NCI-H1436 treated with DMSO at 0.1 percent for 48 hours (cell line): Measurements from ENCODE around the gene GSTCD.
"Not testable (repeated sequence)": the region's sequence is repeated elsewhere in the genome, so short reads cannot be mapped to it uniquely, and the experiment has no call there.

Source experiments
- DNase-seq: peaks from one replicate; lab custom pipeline; 2025; lab: John Stamatoyannopoulos, UW

The GSTCD gene

GRCh38 chr4:105714932-105715331 is 6.3 kb downstream of the GSTCD start:
- DNase-seq, result no peak

- DNase-seq, result no peak
Observed at GRCh38 chr4:105715692-105716278, 7.2 kb downstream of the GSTCD start.

DNA sequence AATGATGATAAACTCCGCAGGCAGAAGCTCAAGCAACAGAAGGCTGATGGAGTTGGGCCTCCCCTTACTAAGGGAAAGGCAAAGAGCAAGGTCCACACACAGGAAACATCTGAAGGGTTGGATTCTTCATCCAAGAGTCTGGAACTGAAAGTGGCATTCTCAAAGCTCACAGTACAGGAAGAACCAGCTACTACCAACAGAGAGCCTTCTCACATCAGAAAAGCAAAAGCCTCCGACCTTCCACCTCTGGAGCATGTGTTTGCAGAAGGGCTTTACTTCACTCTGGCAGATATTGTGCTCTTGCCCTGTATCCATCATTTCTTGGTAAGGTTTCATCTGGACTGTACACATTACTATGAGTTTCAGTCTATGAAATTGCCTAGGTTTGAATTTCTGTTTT is 10.6 kb downstream of the GSTCD start:
- no peak for DNase-seq

GRCh38 chr4:105725623-105726022 is 17.0 kb downstream of the GSTCD start:
- no peak for DNase-seq

GRCh38 chr4:105729895-105730294 is 21.3 kb downstream of the GSTCD start:
- not testable (repeated sequence) for DNase-seq

GRCh38 chr4:105735217-105735616 is 26.6 kb downstream of the GSTCD start:
- not testable (repeated sequence) for DNase-seq

- no peak for DNase-seq
Observed at GRCh38 chr4:105741548-105741947, 33.0 kb downstream of the GSTCD start.

DNA sequence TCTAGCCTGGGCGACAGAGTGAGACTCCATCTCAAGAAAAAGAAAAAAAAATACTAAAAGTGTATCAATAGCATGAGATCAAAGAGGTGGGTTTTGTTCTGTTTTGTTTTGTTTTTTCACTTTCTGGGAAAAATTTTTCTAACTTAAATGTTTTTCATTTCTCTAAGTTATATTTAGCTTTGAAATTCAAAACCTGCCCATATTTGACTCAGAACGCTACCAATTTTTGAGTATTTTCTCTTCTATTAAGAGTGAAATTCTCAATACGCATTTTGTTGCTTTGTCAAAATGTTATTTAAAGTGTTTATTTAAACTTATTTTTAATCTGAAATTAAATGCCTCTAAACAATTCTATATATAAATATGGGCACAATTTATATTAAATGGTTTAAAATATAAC is 39.6 kb downstream of the GSTCD start:
- DNase-seq, result no peak

DNA sequence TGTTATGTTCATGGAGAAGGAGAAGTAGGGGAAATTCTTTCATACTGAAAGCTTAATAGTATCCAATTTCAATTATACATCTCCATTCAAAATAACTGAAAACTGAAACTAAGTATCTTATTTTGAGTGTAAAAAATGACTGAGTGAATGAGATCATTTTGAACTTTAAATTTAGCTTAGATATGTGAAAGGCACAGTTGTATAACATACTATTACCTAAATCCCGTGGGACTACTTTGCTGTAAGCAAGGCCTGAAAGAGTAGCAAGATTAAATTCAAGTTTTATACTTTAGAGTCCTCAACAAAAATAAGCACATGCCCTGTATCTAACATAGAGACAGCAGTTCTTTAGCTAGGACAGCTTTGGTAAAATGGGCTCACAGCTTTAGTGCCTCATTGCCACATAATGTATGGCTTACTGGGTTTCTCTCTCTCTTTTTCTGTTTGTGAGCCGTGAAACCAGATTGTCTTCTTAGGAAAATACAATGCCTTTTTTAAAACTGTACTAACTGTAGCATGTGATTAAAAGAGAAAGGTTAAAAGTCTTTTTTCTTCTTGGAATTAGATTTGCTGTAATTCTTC is 43.2 kb downstream of the GSTCD start:
- no peak for DNase-seq

DNA sequence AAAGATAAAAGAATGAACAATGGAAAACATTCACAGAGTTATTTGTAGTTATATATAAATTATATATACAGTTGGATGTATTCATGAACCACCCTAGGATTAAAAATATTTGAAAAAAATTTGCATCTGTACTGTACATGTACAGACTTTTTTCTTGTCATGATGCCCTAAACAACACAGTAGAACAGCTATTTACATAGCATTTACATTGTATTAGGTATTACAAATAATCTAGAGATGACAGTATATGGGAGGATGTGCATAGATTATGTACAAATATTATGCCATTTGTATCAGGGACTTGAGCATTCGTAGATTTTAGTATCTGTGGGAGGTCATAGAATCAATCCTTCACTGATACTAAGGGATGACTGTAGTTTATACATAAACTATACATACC is 44.8 kb downstream of the GSTCD start:
- no peak for DNase-seq

DNA sequence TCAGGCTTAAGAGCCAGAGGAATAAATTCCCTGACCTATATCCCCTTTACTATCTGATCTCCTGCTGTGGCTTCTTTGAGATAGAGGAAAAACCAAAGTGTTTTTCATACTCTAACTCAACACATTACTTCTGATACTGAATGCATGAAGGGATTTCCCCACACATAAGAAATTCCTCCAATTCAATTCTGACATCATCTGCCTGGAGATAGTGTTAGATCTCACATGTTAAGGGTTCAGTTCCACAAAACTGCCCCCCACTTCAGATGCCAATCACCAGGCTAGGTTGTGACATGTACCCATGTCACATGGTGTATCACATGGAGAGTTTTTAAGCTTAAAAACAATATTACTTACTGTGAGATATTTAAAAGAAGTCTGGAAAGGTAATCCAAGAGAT is 46.8 kb downstream of the GSTCD start:
- no peak for DNase-seq

GRCh38 chr4:105758958-105759357 is 50.4 kb downstream of the GSTCD start:
- no peak for DNase-seq

DNA sequence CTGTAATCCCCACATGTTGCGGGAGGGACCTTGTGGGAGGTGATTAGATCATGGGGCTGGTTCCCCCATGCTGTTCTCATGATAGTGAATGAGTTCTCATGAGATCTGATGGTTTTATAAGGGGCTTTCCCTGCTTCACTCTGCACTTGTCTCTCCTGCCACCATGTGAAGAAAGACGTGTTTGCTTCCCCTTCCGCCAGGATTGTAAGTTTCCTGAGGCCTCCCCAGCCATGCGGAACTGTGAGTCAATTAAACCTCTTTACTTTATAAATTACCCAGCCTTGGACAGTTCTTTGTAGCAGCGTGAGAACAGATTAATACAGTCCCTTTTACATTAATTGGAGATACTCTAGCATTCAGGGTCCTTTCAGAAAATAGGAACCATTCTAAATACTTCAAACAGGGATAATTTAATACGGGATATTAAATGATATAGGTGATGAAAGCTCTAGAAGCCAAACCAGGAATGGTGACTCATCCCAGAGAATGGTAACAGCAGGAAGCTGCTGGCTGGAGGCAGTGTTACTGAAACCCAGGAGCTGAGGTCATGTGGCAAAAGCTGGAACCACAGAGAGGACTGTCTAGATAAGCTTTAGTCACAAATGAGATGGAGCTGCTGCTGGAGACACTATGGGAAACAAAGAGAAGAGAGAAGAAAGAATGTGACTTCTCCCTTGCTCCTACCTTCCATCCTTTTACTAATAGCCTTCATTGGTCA is 57.3 kb downstream of the GSTCD start:
- no peak for DNase-seq

DNA sequence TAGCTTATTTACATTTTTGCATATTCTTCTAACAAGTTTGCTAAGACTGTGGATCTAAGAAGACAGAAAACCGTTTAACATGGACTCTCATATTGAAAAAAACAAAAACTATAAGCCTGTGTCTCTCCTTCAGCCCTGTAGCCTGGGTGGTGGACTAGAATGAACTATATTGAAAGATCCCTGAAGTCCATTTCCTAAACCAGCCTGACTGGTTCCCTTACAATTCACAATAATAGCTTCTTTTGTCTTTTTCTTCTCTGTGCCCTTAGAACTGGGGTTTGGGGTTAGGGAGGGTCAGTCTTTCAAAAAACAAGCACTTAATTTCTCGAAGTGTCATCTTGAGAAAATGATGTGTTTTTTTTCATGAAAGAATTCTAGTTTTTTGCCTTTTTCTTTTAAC is 59.0 kb downstream of the GSTCD start:
- no peak for DNase-seq

GRCh38 chr4:105770524-105770923 is 61.9 kb downstream of the GSTCD start:
- DNase-seq, result not testable (repeated sequence)

DNA sequence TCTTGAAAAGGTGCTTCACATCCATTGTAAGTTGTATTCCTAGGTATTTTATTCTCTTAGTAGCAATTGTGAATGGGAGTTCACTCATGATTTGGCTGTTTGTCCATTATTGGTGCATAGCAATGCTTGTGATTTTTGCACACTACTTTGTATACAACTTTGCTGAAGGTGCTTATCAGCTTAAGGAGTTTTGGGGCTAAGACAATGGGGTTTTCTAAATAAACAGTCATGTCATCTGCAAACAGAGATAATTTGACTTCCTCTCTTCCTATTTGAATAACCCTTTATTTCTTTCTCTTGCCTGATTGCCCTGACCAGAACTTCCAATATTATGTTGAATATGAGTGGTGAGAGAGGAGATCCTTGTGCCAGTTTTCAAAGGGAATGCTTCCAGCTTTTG is 63.5 kb downstream of the GSTCD start:
- DNase-seq, result not testable (repeated sequence)

DNA sequence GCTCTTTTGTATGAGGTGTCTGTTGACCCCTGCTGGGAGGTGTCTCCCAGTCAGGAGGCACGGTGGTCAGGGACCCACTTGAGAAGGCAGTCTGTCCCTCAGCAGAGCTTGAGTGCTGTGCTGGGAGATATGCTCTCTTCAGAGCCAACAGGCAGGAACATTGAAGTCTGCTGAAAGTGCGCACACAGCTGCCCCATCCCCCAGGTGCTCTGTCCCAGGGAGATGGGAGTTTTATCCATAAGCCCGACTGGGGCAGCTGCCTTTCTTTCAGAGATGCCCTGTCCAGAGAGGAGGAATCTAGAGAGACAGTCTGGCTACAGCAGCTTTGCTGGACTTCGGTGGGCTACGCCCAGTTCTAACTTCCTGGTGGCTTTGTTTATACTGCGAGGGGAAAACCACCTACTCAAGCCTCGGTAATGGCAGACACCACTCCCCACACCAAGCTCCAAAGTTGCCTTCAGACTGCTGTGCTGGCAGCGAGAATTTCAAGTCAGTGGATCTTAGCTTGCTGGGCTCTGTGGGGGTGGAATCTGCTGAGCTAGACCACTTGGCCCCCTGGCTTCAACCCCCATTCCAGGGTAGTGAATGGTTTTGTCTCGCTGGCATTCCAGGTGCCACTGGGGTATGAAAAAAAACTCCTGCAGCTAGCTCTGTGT is 67.3 kb downstream of the GSTCD start:
- not testable (repeated sequence) for DNase-seq

DNA sequence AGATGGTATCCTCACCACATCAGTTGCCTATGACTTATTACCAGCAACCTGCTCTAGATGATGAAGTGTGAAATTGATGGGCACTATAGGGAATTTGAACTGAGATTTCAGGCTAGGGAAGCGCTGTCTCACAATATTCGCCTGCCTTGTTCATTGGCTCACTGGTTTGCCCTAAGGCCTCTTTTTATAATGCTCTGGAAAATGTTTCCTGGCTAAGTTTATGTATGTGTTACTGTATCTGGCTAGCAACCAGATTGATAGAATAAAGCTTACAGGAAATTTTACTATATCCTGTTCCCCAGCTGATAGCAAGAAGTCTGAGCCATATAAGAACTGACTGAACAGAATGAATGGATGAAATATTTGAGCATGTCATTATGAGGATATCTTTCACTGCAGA is 71.6 kb downstream of the GSTCD start:
- DNase-seq, result no peak

DNA sequence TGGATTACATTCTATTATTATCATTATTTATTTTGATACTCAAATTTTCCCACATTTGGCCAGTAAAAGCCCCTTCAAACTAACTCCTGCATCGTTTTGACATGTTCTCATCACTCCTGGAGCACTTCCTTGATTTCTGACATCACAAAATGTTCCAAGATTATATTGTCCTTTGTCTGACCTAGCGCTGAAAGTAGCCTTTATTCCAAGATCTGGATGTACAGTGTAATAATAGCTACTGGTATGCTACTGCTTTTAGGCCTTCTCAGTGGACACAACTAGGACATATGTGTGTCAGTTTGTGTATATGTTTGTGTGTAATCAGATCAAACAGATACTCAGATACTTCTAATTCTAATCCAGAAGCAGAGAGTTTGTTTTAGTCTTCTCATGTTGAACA is 76.2 kb downstream of the GSTCD start:
- no peak for DNase-seq

DNA sequence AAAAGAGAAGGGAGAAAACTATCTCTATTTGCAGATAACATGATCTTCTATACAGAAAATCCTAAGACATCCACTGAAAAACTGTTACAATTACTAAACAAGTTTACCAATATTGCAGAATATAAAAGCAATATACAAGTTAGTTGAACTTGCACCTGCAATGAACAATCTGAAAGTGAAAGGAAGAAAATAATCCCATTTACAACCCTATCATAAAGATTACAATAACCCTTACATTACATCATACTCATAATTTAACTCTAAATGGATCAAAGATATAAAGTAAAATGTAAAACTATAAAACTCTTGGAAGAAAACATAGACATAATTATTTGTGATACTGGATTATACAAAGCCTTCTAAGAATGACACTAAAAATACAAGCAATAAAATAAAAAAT is 77.2 kb downstream of the GSTCD start:
- no peak for DNase-seq

DNA sequence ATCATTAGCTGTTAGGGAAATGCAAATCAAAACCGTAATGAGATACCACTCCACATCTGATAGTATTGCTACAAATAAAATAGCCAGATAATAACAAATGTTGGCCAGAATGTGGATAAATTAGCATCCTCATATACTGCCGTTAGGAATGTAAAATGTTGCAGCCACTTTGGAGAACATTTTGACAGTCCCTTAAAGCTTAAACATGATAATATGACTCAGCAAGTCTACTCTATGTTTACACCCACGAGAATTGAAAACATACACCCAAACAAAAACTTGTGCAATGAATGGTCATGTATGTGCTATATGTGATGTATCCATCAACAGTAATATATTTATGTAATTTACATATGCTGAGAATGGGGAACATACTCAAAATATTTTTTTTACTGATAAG is 78.2 kb downstream of the GSTCD start:
- no peak for DNase-seq

DNA sequence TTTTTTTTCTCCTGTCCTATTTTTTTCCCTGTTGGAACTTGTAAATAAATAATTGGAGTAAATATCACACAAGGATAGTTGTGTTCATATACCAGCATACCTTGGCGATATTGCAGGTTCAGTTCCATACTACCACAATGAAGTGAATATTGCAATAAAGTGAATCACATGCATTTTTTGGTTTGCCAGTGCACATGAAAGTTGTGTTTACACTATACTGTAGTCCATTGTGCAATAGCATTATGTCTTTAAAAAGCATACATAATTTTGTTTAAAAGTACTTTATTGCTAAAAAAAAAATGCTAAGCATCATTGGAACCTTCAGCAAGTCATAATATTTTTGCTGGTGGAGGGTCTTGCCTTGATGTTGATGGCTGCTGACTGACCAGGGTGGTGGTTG is 88.6 kb downstream of the GSTCD start:
- no peak for DNase-seq

DNA sequence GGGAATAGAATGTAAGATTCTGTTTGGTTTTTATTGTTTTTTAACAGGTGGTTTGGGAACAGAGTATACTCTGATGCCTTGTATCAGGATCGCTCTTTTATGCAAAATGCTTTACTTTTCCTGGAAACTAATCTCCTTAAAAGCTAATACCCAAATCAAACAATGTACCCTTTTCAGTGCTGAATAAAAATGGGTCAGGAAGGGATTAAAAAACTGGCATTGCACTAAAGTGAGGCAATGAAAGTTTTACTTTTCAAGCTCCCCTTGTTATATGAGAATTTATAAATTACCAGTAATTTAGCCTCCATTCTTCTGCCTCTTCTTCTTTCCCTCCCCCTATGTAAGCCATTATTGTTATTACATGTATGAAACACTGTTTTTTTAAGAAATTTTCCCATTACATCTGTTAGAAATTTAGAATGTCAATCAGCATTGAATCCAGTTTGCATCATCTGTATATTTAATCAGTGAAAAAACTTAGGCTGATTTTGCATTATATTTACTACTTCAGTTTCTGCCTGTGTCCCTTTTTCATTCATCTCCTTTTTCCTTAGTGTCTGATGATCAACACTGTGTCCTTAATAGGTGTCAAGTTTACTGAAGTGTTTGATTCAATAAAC is 97.0 kb downstream of the GSTCD start:
- DNase-seq, result no peak
